K562 (cell line): Measurements from ENCODE around the gene CHD3. TPM values are rescaled to one million over a fixed set of nuclear protein-coding genes. Genes with fewer than 3 reads are reported as not detected.

Experiments used
- CBX1 ChIP-seq: sonication (generic); IDR thresholded peaks from 2 replicates; pipeline ENCODE4 v1.6.1; 2016; ENCODE audit warnings: antibody characterized with exemption, low read depth, mild to moderate bottlenecking
- CXXC5 ChIP-seq: fragments of 250-450 bp; sonication (Bioruptor Pico); IDR thresholded peaks from 2 replicates; pipeline ENCODE4 v1.8.0; 2022; ENCODE audit warnings: inconsistent platforms, mild to moderate bottlenecking, moderate library complexity
- EP400 ChIP-seq: fragments of 450-650 bp; IDR thresholded peaks from 2 replicates; pipeline ENCODE4 v1.6.1; 2017; ENCODE audit warnings: antibody characterized with exemption, mild to moderate bottlenecking, moderate library complexity
- ETV5 ChIP-seq: sonication (generic); formaldehyde crosslinking; IDR thresholded peaks from 2 replicates; pipeline ENCODE4 v1.4.0; 2020; ENCODE audit warnings: low read depth, mild to moderate bottlenecking, missing genetic modification reagents
- HNRNPH1 ChIP-seq: fragments of 200-400 bp; formaldehyde crosslinking; optimal IDR thresholded peaks from 2 replicates; pipeline ENCODE3; 2017; ENCODE audit warnings: low read depth, mild to moderate bottlenecking, low read length, moderate library complexity
- MAZ ChIP-seq, 2 experiments: fragments of 450-650 bp in 1 of 2; sonication (generic) in 1 of 2; formaldehyde crosslinking; IDR thresholded peaks in 1 of 2; conservative IDR thresholded peaks in 1 of 2; 2 replicates each; pipeline versions ENCODE4 v1.4.0 to v1.5.0; 2020; ENCODE audit warnings: mild to moderate bottlenecking in 1 of 2, missing genetic modification reagents in 1 of 2
- NFATC3 ChIP-seq: fragments of 450-650 bp; IDR thresholded peaks from 2 replicates; pipeline ENCODE4 v1.6.1; 2017; ENCODE audit warnings: mild to moderate bottlenecking
- PHF20 ChIP-seq: fragments of 450-650 bp; IDR thresholded peaks from 2 replicates; pipeline ENCODE4 v1.6.1; 2018; ENCODE audit not compliant: partially characterized antibody
- POLR2AphosphoS5 ChIP-seq: IDR thresholded peaks from 2 replicates; pipeline ENCODE4 v1.6.1; 2011; ENCODE audit warnings: mild to moderate bottlenecking, low read depth, low read length, moderate library complexity; ENCODE audit not compliant: control insufficient read depth, insufficient read depth
- RAD51 ChIP-seq: fragments of 450-650 bp; IDR thresholded peaks from 2 replicates; pipeline ENCODE4 v1.7.1; 2016; ENCODE audit warnings: low read depth, mild to moderate bottlenecking, borderline replicate concordance
- SMARCE1 ChIP-seq: fragments of 450-650 bp; IDR thresholded peaks from 2 replicates; pipeline ENCODE4 v1.7.1; 2016; ENCODE audit warnings: mild to moderate bottlenecking
- SNRNP70 ChIP-seq: fragments of 200-400 bp; formaldehyde crosslinking; optimal IDR thresholded peaks from 2 replicates; pipeline ENCODE3; 2017; ENCODE audit warnings: low read depth, low read length
- SRSF9 ChIP-seq: fragments of 200-400 bp; formaldehyde crosslinking; IDR thresholded peaks from 2 replicates; pipeline ENCODE4 v1.6.1; 2017; ENCODE audit warnings: low read depth, low read length, borderline replicate concordance
- ZFP30 ChIP-seq: fragments of 250-450 bp; sonication (Bioruptor Pico); IDR thresholded peaks from 2 replicates; pipeline ENCODE4 v1.8.0; 2022; ENCODE audit warnings: moderate library complexity, mild to moderate bottlenecking, inconsistent platforms, borderline replicate concordance
- ZNF133 ChIP-seq: fragments of 250-450 bp; sonication (Bioruptor Pico); IDR thresholded peaks from 2 replicates; pipeline ENCODE4 v1.4.0; 2020; ENCODE audit warnings: mild to moderate bottlenecking
- ZNF224 ChIP-seq: sonication (generic); formaldehyde crosslinking; IDR thresholded peaks from 2 replicates; pipeline ENCODE4 v1.8.0; 2022; ENCODE audit warnings: mild to moderate bottlenecking, missing genetic modification reagents
- polyA plus RNA-seq, 8 experiments: library from polyadenylated mRNA; depleted of rRNA in 4 of 8; stranded (reverse) in 5 of 8; unstranded in 3 of 8; fragments of >200 nt; fragmentation: Nextera tagmentation in 2 of 8; fragmentation: Illumina TruSeq in 1 of 8; extraction: Ambion mirVana in 2 of 8; extraction: Trizol in 1 of 8; gene quantifications; 2 replicates each; pipeline versions ENCODE4 v1.2.1 to v1.2.3, GENCODE V29; 2011 to 2014; ENCODE audit warnings: inconsistent platforms in 1 of 8, missing spikeins in 1 of 8
- total RNA-seq, 7 experiments: library from RNA; depleted of rRNA in 6 of 7; stranded (reverse); fragments of >200 nt in 6 of 7; fragmentation: Illumina TruSeq in 2 of 7; extraction: Trizol in 2 of 7; gene quantifications; 2 replicates each; pipeline versions ENCODE4 v1.2.1 to v1.2.3, GENCODE V29; 2011 to 2021; ENCODE audit warnings: low replicate concordance in 1 of 7
- TF ChIP-seq, protein P1 (sequence below), 3 experiments: fragments of 200-800 bp in 1 of 3; fragments of 250-450 bp in 1 of 3; fragments of 450-650 bp in 1 of 3; sonication (Bioruptor Pico) in 1 of 3; sonication (Bioruptor generic) in 1 of 3; formaldehyde crosslinking in 1 of 3; IDR thresholded peaks; 2 replicates each; pipeline versions ENCODE4 v1.6.1 to v1.8.0; 2016 to 2022; ENCODE audit warnings: mild to moderate bottlenecking in 2 of 3, missing genetic modification characterization in 2 of 3, missing compliant biosample characterization in 1 of 3, moderate library complexity in 1 of 3
- TF ChIP-seq, protein P2 (sequence below): sonication (generic); formaldehyde crosslinking; IDR thresholded peaks from 2 replicates; pipeline ENCODE4 v1.8.1; 2023; ENCODE audit warnings: mild to moderate bottlenecking, missing genetic modification reagents
- TF ChIP-seq, protein P3 (sequence below): fragments of 250-450 bp; sonication (Bioruptor Pico); IDR thresholded peaks from 2 replicates; pipeline ENCODE4 v1.8.0; 2022; ENCODE audit warnings: inconsistent platforms, mild to moderate bottlenecking, moderate library complexity, borderline replicate concordance

The CHD3 gene
- total and polyA plus RNA-seq, 9 of the 15 experiments (the other 6 are each of a cell fraction or from before 2014, with no cell fraction given), result 0.39 to 38.2 (median 21.2) TPM

DNA sequence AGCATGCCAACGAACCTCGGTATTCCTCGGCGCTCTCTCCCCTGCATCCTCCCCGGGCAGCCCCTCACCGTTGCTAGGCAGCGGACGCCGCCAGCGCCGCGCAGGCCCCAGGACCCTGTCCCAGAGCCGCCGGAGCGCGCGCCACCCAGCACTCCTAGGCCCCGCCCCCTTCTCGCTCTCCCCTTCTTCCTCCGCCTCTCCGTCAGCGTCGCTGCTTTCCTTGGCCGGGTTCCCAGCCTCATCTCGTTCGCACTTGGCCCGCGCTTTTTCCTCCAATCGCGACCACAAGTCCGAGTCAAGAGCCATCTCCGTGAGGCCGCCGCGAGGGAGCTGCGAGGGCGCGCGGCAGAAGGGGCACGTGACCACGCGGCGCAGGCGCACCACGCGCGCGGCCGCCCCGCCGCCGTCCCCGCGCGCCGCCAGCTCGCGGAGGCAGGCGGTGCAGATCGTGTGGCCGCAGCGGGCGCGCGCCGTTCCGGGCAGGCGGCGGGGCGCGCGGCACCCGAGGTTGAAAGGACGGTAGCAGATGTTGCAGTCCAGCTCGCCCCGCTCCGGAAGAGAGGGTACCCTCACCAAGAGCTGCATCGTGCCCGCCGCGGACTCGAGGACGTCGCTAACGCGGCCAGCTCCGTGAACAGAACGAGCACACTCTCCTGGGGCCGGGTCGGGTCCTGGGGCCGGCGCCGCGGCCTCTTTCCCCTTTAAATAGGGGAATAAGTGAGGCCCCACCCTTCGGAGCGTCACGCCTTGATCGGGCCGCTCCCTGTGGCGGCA, 27.2 kb downstream of the CHD3 start, which contains the start of gene RNF227 (continued):
- TF ChIP-seq SMARCE1, result no peak
- TF ChIP-seq SNRNP70, result no peak
- TF ChIP-seq ZNF224 (CRISPR knock-in tag), result peak; percentile 89; the same call in 1 of the 2 replicates
- TF ChIP-seq ZFP30, result no peak
- TF ChIP-seq, protein P1, sequence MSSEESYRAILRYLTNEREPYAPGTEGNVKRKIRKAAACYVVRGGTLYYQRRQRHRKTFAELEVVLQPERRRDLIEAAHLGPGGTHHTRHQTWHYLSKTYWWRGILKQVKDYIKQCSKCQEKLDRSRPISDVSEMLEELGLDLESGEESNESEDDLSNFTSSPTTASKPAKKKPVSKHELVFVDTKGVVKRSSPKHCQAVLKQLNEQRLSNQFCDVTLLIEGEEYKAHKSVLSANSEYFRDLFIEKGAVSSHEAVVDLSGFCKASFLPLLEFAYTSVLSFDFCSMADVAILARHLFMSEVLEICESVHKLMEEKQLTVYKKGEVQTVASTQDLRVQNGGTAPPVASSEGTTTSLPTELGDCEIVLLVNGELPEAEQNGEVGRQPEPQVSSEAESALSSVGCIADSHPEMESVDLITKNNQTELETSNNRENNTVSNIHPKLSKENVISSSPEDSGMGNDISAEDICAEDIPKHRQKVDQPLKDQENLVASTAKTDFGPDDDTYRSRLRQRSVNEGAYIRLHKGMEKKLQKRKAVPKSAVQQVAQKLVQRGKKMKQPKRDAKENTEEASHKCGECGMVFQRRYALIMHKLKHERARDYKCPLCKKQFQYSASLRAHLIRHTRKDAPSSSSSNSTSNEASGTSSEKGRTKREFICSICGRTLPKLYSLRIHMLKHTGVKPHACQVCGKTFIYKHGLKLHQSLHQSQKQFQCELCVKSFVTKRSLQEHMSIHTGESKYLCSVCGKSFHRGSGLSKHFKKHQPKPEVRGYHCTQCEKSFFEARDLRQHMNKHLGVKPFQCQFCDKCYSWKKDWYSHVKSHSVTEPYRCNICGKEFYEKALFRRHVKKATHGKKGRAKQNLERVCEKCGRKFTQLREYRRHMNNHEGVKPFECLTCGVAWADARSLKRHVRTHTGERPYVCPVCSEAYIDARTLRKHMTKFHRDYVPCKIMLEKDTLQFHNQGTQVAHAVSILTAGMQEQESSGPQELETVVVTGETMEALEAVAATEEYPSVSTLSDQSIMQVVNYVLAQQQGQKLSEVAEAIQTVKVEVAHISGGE (CRISPR knock-in tag; IDR thresholded peaks at IDR 0.05), result peak in 1 of 3 experiments; percentile 72; a peak in 1 of 6 replicates
- no peak for TF ChIP-seq CBX1
- TF ChIP-seq HNRNPH1, result no peak
- 0 out of 2 replicates have a peak, but pooled peaks have one; percentile 54 for TF ChIP-seq ETV5 (CRISPR knock-in tag)
- peak; percentile 45; the same call in 1 of the 2 replicates for TF ChIP-seq EP400
- no peak for TF ChIP-seq NFATC3
- TF ChIP-seq, protein P2, sequence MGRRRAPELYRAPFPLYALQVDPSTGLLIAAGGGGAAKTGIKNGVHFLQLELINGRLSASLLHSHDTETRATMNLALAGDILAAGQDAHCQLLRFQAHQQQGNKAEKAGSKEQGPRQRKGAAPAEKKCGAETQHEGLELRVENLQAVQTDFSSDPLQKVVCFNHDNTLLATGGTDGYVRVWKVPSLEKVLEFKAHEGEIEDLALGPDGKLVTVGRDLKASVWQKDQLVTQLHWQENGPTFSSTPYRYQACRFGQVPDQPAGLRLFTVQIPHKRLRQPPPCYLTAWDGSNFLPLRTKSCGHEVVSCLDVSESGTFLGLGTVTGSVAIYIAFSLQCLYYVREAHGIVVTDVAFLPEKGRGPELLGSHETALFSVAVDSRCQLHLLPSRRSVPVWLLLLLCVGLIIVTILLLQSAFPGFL (CRISPR knock-in tag), result 0 out of 2 replicates have a peak, but pooled peaks have one; percentile 62
- peak; percentile 33 to 37; a peak in 2 of 4 replicates for TF ChIP-seq MAZ (CRISPR knock-in tag; conservative IDR thresholded peaks at IDR 0.05 in 1 of 2, IDR thresholded peaks at IDR 0.05 in 1 of 2)
- TF ChIP-seq RAD51, result peak; percentile 81
- no peak for TF ChIP-seq SRSF9
- no peak for TF ChIP-seq PHF20
- peak; percentile 99 for TF ChIP-seq CXXC5 (CRISPR knock-in tag)
- no peak for TF ChIP-seq POLR2AphosphoS5
- TF ChIP-seq, protein P3, sequence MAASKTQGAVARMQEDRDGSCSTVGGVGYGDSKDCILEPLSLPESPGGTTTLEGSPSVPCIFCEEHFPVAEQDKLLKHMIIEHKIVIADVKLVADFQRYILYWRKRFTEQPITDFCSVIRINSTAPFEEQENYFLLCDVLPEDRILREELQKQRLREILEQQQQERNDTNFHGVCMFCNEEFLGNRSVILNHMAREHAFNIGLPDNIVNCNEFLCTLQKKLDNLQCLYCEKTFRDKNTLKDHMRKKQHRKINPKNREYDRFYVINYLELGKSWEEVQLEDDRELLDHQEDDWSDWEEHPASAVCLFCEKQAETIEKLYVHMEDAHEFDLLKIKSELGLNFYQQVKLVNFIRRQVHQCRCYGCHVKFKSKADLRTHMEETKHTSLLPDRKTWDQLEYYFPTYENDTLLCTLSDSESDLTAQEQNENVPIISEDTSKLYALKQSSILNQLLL (CRISPR knock-in tag), result no peak
- TF ChIP-seq ZNF133 (CRISPR knock-in tag), result no peak
